Effector memory CD4-positive, alpha-beta T cell (primary cell): ENCODE data around the gene OCSTAMP.

Experiments
- DNase-seq, 3 donors: peaks; one replicate each; pipeline ENCODE4 v3.0.0-alpha.2; 2020
- H3K27ac ChIP-seq: 2 replicates; pipeline ENCODE4 v1.7.0; 2013; ENCODE audit warnings: mild to moderate bottlenecking, low read length, moderate library complexity; ENCODE audit not compliant: insufficient read depth, poor library complexity, severe bottlenecking
- H3K27me3 ChIP-seq: replicated peaks from 2 replicates; pipeline ENCODE4 v1.7.0; 2013; ENCODE audit warnings: mild to moderate bottlenecking, low read length; ENCODE audit not compliant: insufficient read depth, control insufficient read depth, poor library complexity, severe bottlenecking
- H3K36me3 ChIP-seq: 2 replicates; pipeline ENCODE4 v1.7.0; 2013; ENCODE audit warnings: mild to moderate bottlenecking, low read length, moderate library complexity; ENCODE audit not compliant: control insufficient read depth, insufficient read depth
- H3K4me1 ChIP-seq: 2 replicates; pipeline ENCODE4 v1.7.0; 2013; ENCODE audit warnings: low read length, mild to moderate bottlenecking; ENCODE audit not compliant: control insufficient read depth, insufficient read depth, poor library complexity, severe bottlenecking
- H3K4me3 ChIP-seq: 2 replicates; pipeline ENCODE4 v1.7.0; 2013; ENCODE audit warnings: low read length, low read depth, mild to moderate bottlenecking; ENCODE audit not compliant: insufficient read depth, poor library complexity, severe bottlenecking
- H3K9me3 ChIP-seq: 2 replicates; pipeline ENCODE4 v1.7.0; 2013; ENCODE audit warnings: mild to moderate bottlenecking, low read length, moderate library complexity; ENCODE audit not compliant: control insufficient read depth

OCSTAMP gene

DNA sequence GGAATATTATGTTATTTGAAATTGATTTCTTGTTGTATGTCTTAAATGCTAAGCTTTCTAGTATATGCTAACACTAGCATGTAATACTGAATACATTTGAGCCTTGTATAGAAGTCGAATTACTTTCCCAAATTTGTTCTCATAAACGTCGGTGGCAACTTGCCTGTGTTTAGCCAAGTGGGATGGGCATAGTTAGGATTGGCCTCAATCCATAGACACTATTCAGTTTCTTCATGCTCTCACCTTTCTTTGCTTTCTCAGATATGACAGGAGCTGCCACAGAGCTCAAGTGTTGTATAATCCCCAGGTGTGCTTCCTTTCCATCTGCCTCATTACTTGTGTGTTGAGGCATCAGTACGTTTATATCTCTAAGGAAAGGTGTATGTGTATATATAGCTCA, 56.4 kb downstream of the OCSTAMP start:
- Histone ChIP-seq H3K27me3 (no peaks in the 10 kb centered on the region), H3K36me3 (no peaks in the 10 kb centered on the region), H3K27ac (no peak overlapping the region), H3K4me3 (no peak overlapping the region), H3K4me1 (no peaks in the 10 kb centered on the region), H3K9me3 (no peaks in the 10 kb centered on the region)
- DNase-seq: no peak

DNA sequence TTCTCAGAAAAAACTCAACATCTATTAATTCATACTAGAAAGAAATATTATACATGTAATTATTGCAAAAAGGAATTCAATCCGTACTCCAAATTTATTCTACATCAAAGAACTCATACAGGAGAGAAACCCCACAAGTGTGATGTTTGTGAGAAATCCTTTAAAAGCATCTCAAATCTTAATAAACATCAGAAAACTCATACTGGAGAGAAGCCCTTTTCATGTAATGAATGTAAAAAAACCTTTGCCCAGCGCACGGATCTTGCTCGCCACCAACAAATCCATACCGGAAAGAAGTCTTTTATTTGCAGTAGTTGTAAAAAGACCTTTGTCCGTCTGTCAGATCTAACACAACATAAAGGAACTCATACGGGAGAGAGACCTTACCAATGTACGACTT, 59.1 kb downstream of the OCSTAMP start:
- no peak overlapping the region for H3K27ac ChIP-seq
- no peaks in the 10 kb centered on the region for H3K4me1 ChIP-seq
- H3K9me3 ChIP-seq: no peaks in the 10 kb centered on the region
- DNase-seq: no peak
- H3K36me3 ChIP-seq: no peaks in the 10 kb centered on the region
- no peaks in the 10 kb centered on the region for H3K27me3 ChIP-seq
- no peak overlapping the region for H3K4me3 ChIP-seq
